K562 (cell line): Measurements from ENCODE around the gene ADSS2. TPM values are rescaled to one million over a fixed set of nuclear protein-coding genes. Genes with fewer than 3 reads are reported as not detected.
A peak's percentile ranks its signal among the peaks of the same experiment; 100 is the strongest.

Experiments
- CTCFL ChIP-seq: IDR thresholded peaks from 2 replicates; pipeline ENCODE4 v1.6.1; 2011; ENCODE audit warnings: borderline replicate concordance, low read depth, mild to moderate bottlenecking, moderate library complexity, low read length; ENCODE audit not compliant: insufficient read depth, poor library complexity, severe bottlenecking
- FIP1L1 ChIP-seq: fragments of 200-400 bp; formaldehyde crosslinking; IDR thresholded peaks from 2 replicates; pipeline ENCODE4 v1.6.1; 2018; ENCODE audit warnings: mild to moderate bottlenecking, low read depth, low read length; ENCODE audit not compliant: poor library complexity, severe bottlenecking
- GTF2B ChIP-seq: IDR thresholded peaks from 2 replicates; pipeline ENCODE4 v1.6.1; 2011; ENCODE audit not compliant: insufficient read length; ENCODE audit errors: extremely low read depth
- HOXB6 ChIP-seq: fragments of 250-450 bp; sonication (Bioruptor Pico); IDR thresholded peaks from 2 replicates; pipeline ENCODE4 v1.5.1; 2022; ENCODE audit warnings: mild to moderate bottlenecking, borderline replicate concordance
- MAX ChIP-seq: sonication (generic); formaldehyde crosslinking; IDR thresholded peaks from 2 replicates; pipeline ENCODE4 v1.9.0; 2022; ENCODE audit warnings: mild to moderate bottlenecking, missing genetic modification reagents
- MLLT1 ChIP-seq, 2 experiments: fragments of 450-650 bp; IDR thresholded peaks; 2 replicates each; pipeline ENCODE4 v1.6.1; 2016
- NR2C2 ChIP-seq, 2 experiments: fragments of 200-800 bp in 1 of 2; sonication (Bioruptor generic) in 1 of 2; sonication (generic) in 1 of 2; formaldehyde crosslinking in 1 of 2; IDR thresholded peaks; 2 replicates each; pipeline versions ENCODE4 v1.6.1 to v1.8.0; 2016 to 2022; ENCODE audit warnings: mild to moderate bottlenecking in 1 of 2, missing compliant biosample characterization in 1 of 2, missing genetic modification characterization in 1 of 2, missing genetic modification reagents in 1 of 2
- NUFIP1 ChIP-seq: fragments of 450-650 bp; IDR thresholded peaks from 2 replicates; pipeline ENCODE4 v1.6.1; 2018; ENCODE audit not compliant: partially characterized antibody
- PREB ChIP-seq: sonication (generic); formaldehyde crosslinking; IDR thresholded peaks from 2 replicates; pipeline ENCODE4 v1.8.1; 2023; ENCODE audit warnings: mild to moderate bottlenecking, missing genetic modification reagents
- RBBP5 ChIP-seq: fragments of 200-600 bp; sonication (generic); IDR thresholded peaks from 2 replicates; pipeline ENCODE4 v1.6.1; 2012; ENCODE audit warnings: borderline replicate concordance, mild to moderate bottlenecking, low read length, control low read depth, inconsistent platforms; ENCODE audit not compliant: insufficient read depth, poor library complexity, severe bottlenecking
- RFX5 ChIP-seq: IDR thresholded peaks from 2 replicates; pipeline ENCODE4 v1.6.1; 2011; ENCODE audit warnings: low read depth, mild to moderate bottlenecking, improper control_type of control experiment, low read length
- SMAD2 ChIP-seq: fragments of 150-350 bp; IDR thresholded peaks from 2 replicates; pipeline ENCODE4 v1.6.1; 2014; ENCODE audit warnings: low read depth, mild to moderate bottlenecking, low read length
- STAT6 ChIP-seq: sonication (generic); formaldehyde crosslinking; IDR thresholded peaks from 2 replicates; pipeline ENCODE4 v1.8.1; 2023; ENCODE audit warnings: mild to moderate bottlenecking, missing genetic modification reagents
- XRCC5 ChIP-seq: fragments of 200-400 bp; formaldehyde crosslinking; IDR thresholded peaks from 2 replicates; pipeline ENCODE4 v1.6.1; 2017; ENCODE audit warnings: low read depth, mild to moderate bottlenecking, low read length
- ZFP30 ChIP-seq: fragments of 250-450 bp; sonication (Bioruptor Pico); IDR thresholded peaks from 2 replicates; pipeline ENCODE4 v1.8.0; 2022; ENCODE audit warnings: moderate library complexity, mild to moderate bottlenecking, inconsistent platforms, borderline replicate concordance
- ZNF124 ChIP-seq: sonication (generic); formaldehyde crosslinking; IDR thresholded peaks from 2 replicates; pipeline ENCODE4 v1.8.1; 2022; ENCODE audit warnings: missing genetic modification reagents
- ZNF551 ChIP-seq: fragments of 250-450 bp; sonication (Bioruptor Pico); IDR thresholded peaks from 2 replicates; pipeline ENCODE4 v1.5.0; 2021; ENCODE audit warnings: mild to moderate bottlenecking, moderate library complexity
- polyA plus RNA-seq, 8 experiments: library from polyadenylated mRNA; depleted of rRNA in 4 of 8; stranded (reverse) in 5 of 8; unstranded in 3 of 8; fragments of >200 nt; fragmentation: Nextera tagmentation in 2 of 8; fragmentation: Illumina TruSeq in 1 of 8; extraction: Ambion mirVana in 2 of 8; extraction: Trizol in 1 of 8; gene quantifications; 2 replicates each; pipeline versions ENCODE4 v1.2.1 to v1.2.3, GENCODE V29; 2011 to 2014; ENCODE audit warnings: inconsistent platforms in 1 of 8, missing spikeins in 1 of 8
- total RNA-seq, 7 experiments: library from RNA; depleted of rRNA in 6 of 7; stranded (reverse); fragments of >200 nt in 6 of 7; fragmentation: Illumina TruSeq in 2 of 7; extraction: Trizol in 2 of 7; gene quantifications; 2 replicates each; pipeline versions ENCODE4 v1.2.1 to v1.2.3, GENCODE V29; 2011 to 2021; ENCODE audit warnings: low replicate concordance in 1 of 7

The ADSS2 gene
- total and polyA plus RNA-seq, 9 of the 15 experiments (the other 6 are each of a cell fraction or from before 2014, with no cell fraction given), result 8.8 to 63.8 (median 59.4) TPM

GRCh38 chr1:244367399-244368114 lies 84.2 kb downstream of the ADSS2 start (continued):
- no peak for TF ChIP-seq PREB (CRISPR knock-in tag)
- no peak for TF ChIP-seq ZNF551 (CRISPR knock-in tag)
- TF ChIP-seq SMAD2, result no peak
- TF ChIP-seq NUFIP1, result no peak
- TF ChIP-seq ZFP30 (CRISPR knock-in tag), result no peak
- no peak for TF ChIP-seq XRCC5
- no peak for TF ChIP-seq HOXB6 (CRISPR knock-in tag)
- TF ChIP-seq RFX5, result no peak
- no peak for TF ChIP-seq NR2C2 (CRISPR knock-in tag; IDR thresholded peaks at IDR 0.05)
- TF ChIP-seq NR2C2 (tag; IDR thresholded peaks at IDR 0.05), result no peak; the same call in none of the 2 replicates
- TF ChIP-seq MAX (CRISPR knock-in tag), result peak; percentile 40; the same call in 1 of the 2 replicates
- no peak for TF ChIP-seq CTCFL
- TF ChIP-seq ZNF124 (CRISPR knock-in tag), result no peak
- no peak for TF ChIP-seq FIP1L1
- no peak for TF ChIP-seq STAT6 (CRISPR knock-in tag)
- no peak for TF ChIP-seq RBBP5
- TF ChIP-seq GTF2B, result no peak
- peak; percentile 16 to 29; a peak in 2 of 4 replicates for TF ChIP-seq MLLT1 (IDR thresholded peaks at IDR 0.05)
